ENCODE data around the gene ETNK1.

Gene ETNK1

GRCh38 chr12:22702690-22703089 is 77.7 kb downstream of the ETNK1 start:
- Histone ChIP-seq H2AFZ (ENCODE audit: low read depth, low read length) (no peak overlapping the region), H3K4me1 (ENCODE audit: insufficient read depth, low read length) (no peaks in the 10 kb centered on the region), H3K4me2 (ENCODE audit: insufficient read depth, low read length) (no peak overlapping the region), H3K4me3 (ENCODE audit: low read depth in 1 of 2, low read length in 2 of 2) (no peak overlapping the region), H3K9ac (ENCODE audit: low read depth, low read length) (no peak overlapping the region), H3K36me3 (ENCODE audit: insufficient read depth, low read length) (no peaks in the 10 kb centered on the region), H3K79me2 (ENCODE audit: insufficient read depth, low read length) (no peaks in the 10 kb centered on the region), H3K27ac (ENCODE audit: low read length) (no peak overlapping the region), H3K27me3 (ENCODE audit: insufficient read depth, low read length, poor library complexity) (no peaks in the 10 kb centered on the region), H4K20me1 (ENCODE audit: insufficient read depth, low read length) (no peaks in the 10 kb centered on the region), H3K9me3 (ENCODE audit: insufficient read depth, low read length, severe bottlenecking) (no peaks in the 10 kb centered on the region)
- ATAC-seq (ENCODE audit: insufficient read depth, low read depth) (no peak), DNase-seq (no peak)
- TF ChIP-seq EZH2 (IDR thresholded peaks at IDR 0.05; ENCODE audit: borderline replicate concordance, low read depth, low read length, severe bottlenecking): no peak
- TF ChIP-seq, protein P1, sequence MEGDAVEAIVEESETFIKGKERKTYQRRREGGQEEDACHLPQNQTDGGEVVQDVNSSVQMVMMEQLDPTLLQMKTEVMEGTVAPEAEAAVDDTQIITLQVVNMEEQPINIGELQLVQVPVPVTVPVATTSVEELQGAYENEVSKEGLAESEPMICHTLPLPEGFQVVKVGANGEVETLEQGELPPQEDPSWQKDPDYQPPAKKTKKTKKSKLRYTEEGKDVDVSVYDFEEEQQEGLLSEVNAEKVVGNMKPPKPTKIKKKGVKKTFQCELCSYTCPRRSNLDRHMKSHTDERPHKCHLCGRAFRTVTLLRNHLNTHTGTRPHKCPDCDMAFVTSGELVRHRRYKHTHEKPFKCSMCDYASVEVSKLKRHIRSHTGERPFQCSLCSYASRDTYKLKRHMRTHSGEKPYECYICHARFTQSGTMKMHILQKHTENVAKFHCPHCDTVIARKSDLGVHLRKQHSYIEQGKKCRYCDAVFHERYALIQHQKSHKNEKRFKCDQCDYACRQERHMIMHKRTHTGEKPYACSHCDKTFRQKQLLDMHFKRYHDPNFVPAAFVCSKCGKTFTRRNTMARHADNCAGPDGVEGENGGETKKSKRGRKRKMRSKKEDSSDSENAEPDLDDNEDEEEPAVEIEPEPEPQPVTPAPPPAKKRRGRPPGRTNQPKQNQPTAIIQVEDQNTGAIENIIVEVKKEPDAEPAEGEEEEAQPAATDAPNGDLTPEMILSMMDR (IDR thresholded peaks at IDR 0.05; ENCODE audit: borderline replicate concordance, extremely low read depth, low read length, poor library complexity, severe bottlenecking): no peak

DNA sequence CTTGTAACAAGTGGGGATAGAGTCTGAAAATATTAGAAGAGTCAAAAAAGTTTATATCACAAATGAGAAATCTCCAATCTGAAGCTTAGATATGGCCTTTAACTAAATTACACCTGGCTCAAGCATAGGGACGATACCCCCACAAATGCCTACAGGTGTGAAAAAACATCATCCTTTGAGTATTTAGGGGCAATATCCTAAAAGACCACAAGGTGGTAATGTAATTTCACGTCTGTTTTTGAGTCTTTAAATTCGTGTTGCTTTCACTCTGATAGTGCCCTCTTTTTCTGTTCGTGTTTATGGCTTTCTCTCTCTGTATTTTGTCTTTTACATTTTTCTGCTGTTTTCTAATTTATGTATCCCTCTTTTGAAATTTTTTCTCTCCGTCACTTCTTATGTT is 84.3 kb downstream of the ETNK1 start:
- Histone ChIP-seq H3K4me3 (ENCODE audit: low read depth in 1 of 2, low read length in 2 of 2) (no peak overlapping the region), H3K27me3 (ENCODE audit: insufficient read depth, low read length, poor library complexity) (peaks cover 3% of the 10 kb centered on the region), H4K20me1 (ENCODE audit: insufficient read depth, low read length) (no peaks in the 10 kb centered on the region), H3K9ac (ENCODE audit: low read depth, low read length) (no peak overlapping the region), H3K9me3 (ENCODE audit: insufficient read depth, low read length, severe bottlenecking) (no peaks in the 10 kb centered on the region), H3K79me2 (ENCODE audit: insufficient read depth, low read length) (no peaks in the 10 kb centered on the region), H3K36me3 (ENCODE audit: insufficient read depth, low read length) (no peaks in the 10 kb centered on the region), H3K4me2 (ENCODE audit: insufficient read depth, low read length) (no peak overlapping the region), H3K4me1 (ENCODE audit: insufficient read depth, low read length) (no peaks in the 10 kb centered on the region), H2AFZ (ENCODE audit: low read depth, low read length) (no peak overlapping the region), H3K27ac (ENCODE audit: low read length) (no peak overlapping the region)
- ATAC-seq (ENCODE audit: insufficient read depth, low read depth) (peak; percentile 58), DNase-seq (no peak)
- TF ChIP-seq EZH2 (IDR thresholded peaks at IDR 0.05; ENCODE audit: borderline replicate concordance, low read depth, low read length, severe bottlenecking): no peak
- TF ChIP-seq, protein P1 (IDR thresholded peaks at IDR 0.05; ENCODE audit: borderline replicate concordance, extremely low read depth, low read length, poor library complexity, severe bottlenecking): peak; percentile 71

DNA sequence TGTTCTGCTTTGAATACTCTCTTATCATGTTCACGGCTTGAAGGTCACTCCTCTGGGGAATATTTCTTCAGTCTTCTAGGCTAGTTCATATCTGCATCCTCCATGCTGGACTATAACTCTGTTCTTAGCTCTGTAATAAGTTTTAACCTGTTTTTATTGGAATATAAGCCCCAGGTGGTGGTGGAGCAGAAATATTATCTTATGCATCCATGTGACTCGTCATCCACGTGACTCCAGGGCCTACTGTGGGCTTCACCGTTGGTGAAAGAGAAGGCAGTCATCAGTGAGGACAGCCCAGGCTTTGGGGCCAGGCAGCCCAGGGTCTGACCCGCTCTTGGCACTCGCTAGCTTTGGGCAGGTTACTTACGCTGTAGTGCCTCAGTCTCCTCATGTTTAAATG is 87.1 kb downstream of the ETNK1 start:
- Histone ChIP-seq H3K4me1 (ENCODE audit: insufficient read depth, low read length) (no peaks in the 10 kb centered on the region), H2AFZ (ENCODE audit: low read depth, low read length) (no peak overlapping the region), H3K79me2 (ENCODE audit: insufficient read depth, low read length) (no peaks in the 10 kb centered on the region), H3K9ac (ENCODE audit: low read depth, low read length) (no peak overlapping the region), H3K4me3 (ENCODE audit: low read depth in 1 of 2, low read length in 2 of 2) (no peak overlapping the region), H4K20me1 (ENCODE audit: insufficient read depth, low read length) (no peaks in the 10 kb centered on the region), H3K36me3 (ENCODE audit: insufficient read depth, low read length) (no peaks in the 10 kb centered on the region), H3K4me2 (ENCODE audit: insufficient read depth, low read length) (no peak overlapping the region), H3K9me3 (ENCODE audit: insufficient read depth, low read length, severe bottlenecking) (no peaks in the 10 kb centered on the region), H3K27me3 (ENCODE audit: insufficient read depth, low read length, poor library complexity) (peaks cover 3% of the 10 kb centered on the region), H3K27ac (ENCODE audit: low read length) (no peak overlapping the region)
- no peak for ATAC-seq (ENCODE audit: insufficient read depth, low read depth)
- DNase-seq: no peak
- TF ChIP-seq, protein P1 (IDR thresholded peaks at IDR 0.05; ENCODE audit: borderline replicate concordance, extremely low read depth, low read length, poor library complexity, severe bottlenecking): no peak
- TF ChIP-seq EZH2 (IDR thresholded peaks at IDR 0.05; ENCODE audit: borderline replicate concordance, low read depth, low read length, severe bottlenecking): no peak

GRCh38 chr12:22715254-22715653 is 90.3 kb downstream of the ETNK1 start:
- no peaks in the 10 kb centered on the region for H4K20me1 ChIP-seq (ENCODE audit: insufficient read depth, low read length)
- DNase-seq (no peak), ATAC-seq (ENCODE audit: insufficient read depth, low read depth) (no peak)
- H3K4me2 ChIP-seq (ENCODE audit: insufficient read depth, low read length): no peak overlapping the region
- H3K36me3 ChIP-seq (ENCODE audit: insufficient read depth, low read length): no peaks in the 10 kb centered on the region
- H3K9ac ChIP-seq (ENCODE audit: low read depth, low read length): no peak overlapping the region
- no peaks in the 10 kb centered on the region for H3K79me2 ChIP-seq (ENCODE audit: insufficient read depth, low read length)
- no peak for TF ChIP-seq EZH2 (IDR thresholded peaks at IDR 0.05; ENCODE audit: borderline replicate concordance, low read depth, low read length, severe bottlenecking)
- TF ChIP-seq, protein P1 (IDR thresholded peaks at IDR 0.05; ENCODE audit: borderline replicate concordance, extremely low read depth, low read length, poor library complexity, severe bottlenecking): no peak
- H3K4me1 ChIP-seq (ENCODE audit: insufficient read depth, low read length): no peaks in the 10 kb centered on the region
- peaks cover 3% of the 10 kb centered on the region for H3K27me3 ChIP-seq (ENCODE audit: insufficient read depth, low read length, poor library complexity)
- no peak overlapping the region for H3K4me3 ChIP-seq (ENCODE audit: low read depth in 1 of 2, low read length in 2 of 2)
- no peak overlapping the region for H3K27ac ChIP-seq (ENCODE audit: low read length)
- H2AFZ ChIP-seq (ENCODE audit: low read depth, low read length): no peak overlapping the region
- H3K9me3 ChIP-seq (ENCODE audit: insufficient read depth, low read length, severe bottlenecking): no peaks in the 10 kb centered on the region

All from DND-41 (cell line).